NB4 (cell line): Measurements from ENCODE around the gene TMCC1.
A peak's percentile ranks its signal among the peaks of the same experiment; 100 is the strongest.

ENCODE experiments used
- DNase-seq: peaks from one replicate; pipeline ENCODE4 v3.0.0; 2010; ENCODE audit warnings: low read depth
- H3K4me3 ChIP-seq: one replicate; pipeline ENCODE4 v1.5.1; 2011; ENCODE audit warnings: mild to moderate bottlenecking, low read depth, low read length, moderate library complexity
- CTCF ChIP-seq: IDR thresholded peaks from one replicate; pipeline ENCODE4 v1.5.1; 2012; ENCODE audit warnings: low read depth, low read length
- MAX ChIP-seq: IDR thresholded peaks from 2 replicates; pipeline ENCODE4 v1.6.1; 2011; ENCODE audit warnings: low read depth, low read length
- MYC ChIP-seq: IDR thresholded peaks from 2 replicates; pipeline ENCODE4 v1.6.1; 2011; ENCODE audit warnings: low read depth, low read length
- POLR2A ChIP-seq: IDR thresholded peaks from 2 replicates; pipeline ENCODE4 v1.6.1; 2011; ENCODE audit warnings: mild to moderate bottlenecking; ENCODE audit not compliant: insufficient read length; ENCODE audit errors: extremely low read depth

Gene TMCC1

GRCh38 chr3:129616291-129616690 lies 277.2 kb downstream of the TMCC1 start:
- no peak for TF ChIP-seq CTCF
- no peak for TF ChIP-seq POLR2A
- no peak for TF ChIP-seq MYC
- no peak for TF ChIP-seq MAX
- DNase-seq = no peak
- no peak overlapping the region for H3K4me3 ChIP-seq

GRCh38 chr3:129615751-129616281 lies 277.7 kb downstream of the TMCC1 start:
- TF ChIP-seq POLR2A (no peak), CTCF (no peak), MYC (no peak), MAX (no peak)
- no peak for DNase-seq
- no peak overlapping the region for H3K4me3 ChIP-seq

GRCh38 chr3:129614927-129615363 lies 278.6 kb downstream of the TMCC1 start:
- H3K4me3 ChIP-seq = no peak overlapping the region
- TF ChIP-seq POLR2A (no peak), MAX (peak; percentile 35; the same call in 1 of the 2 replicates)
- DNase-seq = peak; percentile 40

GRCh38 chr3:129614435-129614834 lies 279.1 kb downstream of the TMCC1 start:
- TF ChIP-seq MAX (no peak), CTCF (no peak), POLR2A (no peak), MYC (no peak)
- H3K4me3 ChIP-seq = no peak overlapping the region
- DNase-seq = no peak

GRCh38 chr3:129613367-129613740 lies 280.2 kb downstream of the TMCC1 start:
- no peak for DNase-seq
- TF ChIP-seq POLR2A = no peak
- TF ChIP-seq CTCF = no peak
- no peak for TF ChIP-seq MAX
- TF ChIP-seq MYC = no peak
- H3K4me3 ChIP-seq = no peak overlapping the region

GRCh38 chr3:129612534-129613366 lies 280.8 kb downstream of the TMCC1 start:
- TF ChIP-seq CTCF = no peak
- TF ChIP-seq MYC = no peak
- TF ChIP-seq MAX = no peak
- TF ChIP-seq POLR2A = no peak
- H3K4me3 ChIP-seq = no peak overlapping the region
- no peak for DNase-seq
